Activated T-cell treated with anti-CD3 and anti-CD28 coated beads, Interleukin-2, amount 50 U/mL, for 24 hours (primary cell): ENCODE measurements around the gene PET117.
A peak's percentile ranks its signal among the peaks of the same experiment; 100 is the strongest.
"Not testable (repeated sequence)": the region's sequence is repeated elsewhere in the genome, so short reads cannot be mapped to it uniquely, and the experiment has no call there.

Experiments used
- DNase-seq: peaks from one replicate; pipeline ENCODE4 v3.0.0-alpha.2; 2020
- H3K27ac Mint-ChIP-seq: 2 replicates; pipeline ENCODE4 v1.8.0; 2020; ENCODE audit warnings: mild to moderate bottlenecking, mixed read lengths
- H3K27me3 Mint-ChIP-seq: 2 replicates; pipeline ENCODE4 v1.8.0; 2020; ENCODE audit warnings: mixed read lengths
- H3K36me3 Mint-ChIP-seq: 2 replicates; pipeline ENCODE4 v1.8.0; 2020; ENCODE audit warnings: low read depth, mixed read lengths
- H3K4me1 Mint-ChIP-seq: 2 replicates; pipeline ENCODE4 v1.8.0; 2020; ENCODE audit warnings: low read depth, mixed read lengths
- H3K4me3 Mint-ChIP-seq: 2 replicates; pipeline ENCODE4 v1.8.0; 2020; ENCODE audit warnings: mild to moderate bottlenecking, moderate library complexity, mixed read lengths
- H3K9me3 Mint-ChIP-seq: 2 replicates; pipeline ENCODE4 v1.8.0; 2020; ENCODE audit warnings: mixed read lengths

PET117 gene

DNA sequence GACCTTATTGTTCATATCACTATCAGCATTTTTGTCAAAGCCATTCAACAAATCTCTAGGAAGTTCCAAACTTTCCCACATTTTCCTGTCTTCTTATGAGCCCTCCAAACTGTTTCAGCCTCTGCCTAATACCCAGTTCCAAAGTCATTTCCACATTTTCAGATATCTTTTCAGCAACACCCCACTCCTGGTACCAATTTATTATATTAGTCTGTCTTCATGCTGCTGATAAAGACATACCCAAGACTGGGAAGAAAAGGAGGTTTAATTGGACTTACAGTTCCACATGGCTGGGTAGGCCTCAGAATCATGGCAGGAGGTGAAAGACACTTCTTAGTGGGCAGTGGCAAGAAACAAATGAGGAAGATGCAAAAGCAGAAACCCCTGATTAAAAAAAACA, 42.7 kb downstream of the PET117 start:
- not testable (repeated sequence) for H3K4me3 Mint-ChIP-seq, H3K27ac Mint-ChIP-seq, H3K27me3 Mint-ChIP-seq, H3K4me1 Mint-ChIP-seq, DNase-seq
- peaks cover 15% of the 10 kb centered on the region for H3K9me3 Mint-ChIP-seq
- H3K36me3 Mint-ChIP-seq, result peaks cover 88% of the 10 kb centered on the region

DNA sequence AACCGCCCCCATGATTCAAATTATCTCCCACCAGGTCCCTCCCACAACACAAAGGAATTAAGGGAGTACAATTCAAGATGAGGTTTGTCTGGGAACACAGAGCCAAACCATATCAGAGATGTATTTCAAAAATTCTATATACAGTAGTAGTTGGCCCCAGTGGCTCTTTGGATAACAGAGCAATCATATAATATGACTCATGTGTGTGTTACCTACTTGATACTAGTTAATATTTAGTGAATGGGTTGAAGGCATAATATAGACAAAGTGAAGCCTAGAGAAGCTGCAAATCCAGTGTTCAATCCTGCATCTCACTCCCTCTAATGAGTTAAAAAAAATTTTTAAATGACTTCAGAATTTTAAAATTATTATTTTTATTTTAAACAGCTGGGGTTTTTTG, 43.2 kb downstream of the PET117 start:
- Mint-ChIP-seq H3K9me3 (peaks cover 15% of the 10 kb centered on the region), H3K27ac (no peak overlapping the region), H3K27me3 (no peaks in the 10 kb centered on the region), H3K36me3 (peaks cover 88% of the 10 kb centered on the region), H3K4me1 (peaks cover 5% of the 10 kb centered on the region), H3K4me3 (no peak overlapping the region)
- DNase-seq, result no peak

DNA sequence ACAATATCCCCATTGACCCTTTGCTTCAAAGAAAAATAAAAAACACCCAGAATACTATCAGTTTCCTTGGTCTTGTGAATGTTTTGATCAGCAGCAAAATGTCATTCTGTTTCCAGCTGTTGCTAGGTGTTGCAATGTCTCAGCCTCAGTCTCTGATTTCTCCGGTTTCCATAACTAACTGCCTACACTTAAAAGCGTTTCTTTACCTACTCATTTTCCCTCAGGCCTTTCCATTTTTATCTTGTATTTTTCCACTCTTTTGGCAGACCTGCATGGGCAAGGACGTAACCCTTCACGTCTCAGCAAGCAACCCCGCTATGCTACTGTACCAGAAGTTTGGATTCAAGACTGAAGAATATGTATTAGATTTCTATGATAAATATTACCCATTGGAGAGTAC, 49.4 kb downstream of the PET117 start:
- H3K4me1 Mint-ChIP-seq, result no peaks in the 10 kb centered on the region
- H3K27ac Mint-ChIP-seq, result no peak overlapping the region
- peaks cover 86% of the 10 kb centered on the region for H3K36me3 Mint-ChIP-seq
- H3K4me3 Mint-ChIP-seq, result no peak overlapping the region
- DNase-seq, result no peak
- H3K9me3 Mint-ChIP-seq, result no peaks in the 10 kb centered on the region
- H3K27me3 Mint-ChIP-seq, result no peaks in the 10 kb centered on the region

DNA sequence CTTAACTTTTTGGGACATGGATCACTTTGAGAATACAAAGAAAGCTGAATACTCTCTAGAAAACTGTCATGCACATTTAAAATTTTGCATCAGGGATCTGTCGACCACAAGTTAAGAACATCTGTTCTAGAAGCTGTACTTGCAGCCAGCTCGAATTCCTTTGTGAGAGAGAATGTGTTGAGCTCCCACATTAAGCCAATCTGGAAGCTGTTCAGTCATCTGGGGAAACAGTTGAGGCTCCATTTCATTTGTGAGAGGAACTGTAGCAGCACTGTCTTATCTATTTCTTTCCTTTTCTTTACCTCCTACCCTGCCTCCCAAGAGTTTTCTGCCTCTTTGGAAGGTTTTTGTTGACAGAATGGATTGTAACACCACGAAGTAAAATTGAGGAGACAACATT, 50.8 kb downstream of the PET117 start:
- Mint-ChIP-seq H3K27ac (peak overlapping the region; percentile 41), H3K4me1 (no peaks in the 10 kb centered on the region), H3K9me3 (no peaks in the 10 kb centered on the region), H3K36me3 (peaks cover 74% of the 10 kb centered on the region), H3K4me3 (no peak overlapping the region), H3K27me3 (no peaks in the 10 kb centered on the region)
- DNase-seq, result no peak

DNA sequence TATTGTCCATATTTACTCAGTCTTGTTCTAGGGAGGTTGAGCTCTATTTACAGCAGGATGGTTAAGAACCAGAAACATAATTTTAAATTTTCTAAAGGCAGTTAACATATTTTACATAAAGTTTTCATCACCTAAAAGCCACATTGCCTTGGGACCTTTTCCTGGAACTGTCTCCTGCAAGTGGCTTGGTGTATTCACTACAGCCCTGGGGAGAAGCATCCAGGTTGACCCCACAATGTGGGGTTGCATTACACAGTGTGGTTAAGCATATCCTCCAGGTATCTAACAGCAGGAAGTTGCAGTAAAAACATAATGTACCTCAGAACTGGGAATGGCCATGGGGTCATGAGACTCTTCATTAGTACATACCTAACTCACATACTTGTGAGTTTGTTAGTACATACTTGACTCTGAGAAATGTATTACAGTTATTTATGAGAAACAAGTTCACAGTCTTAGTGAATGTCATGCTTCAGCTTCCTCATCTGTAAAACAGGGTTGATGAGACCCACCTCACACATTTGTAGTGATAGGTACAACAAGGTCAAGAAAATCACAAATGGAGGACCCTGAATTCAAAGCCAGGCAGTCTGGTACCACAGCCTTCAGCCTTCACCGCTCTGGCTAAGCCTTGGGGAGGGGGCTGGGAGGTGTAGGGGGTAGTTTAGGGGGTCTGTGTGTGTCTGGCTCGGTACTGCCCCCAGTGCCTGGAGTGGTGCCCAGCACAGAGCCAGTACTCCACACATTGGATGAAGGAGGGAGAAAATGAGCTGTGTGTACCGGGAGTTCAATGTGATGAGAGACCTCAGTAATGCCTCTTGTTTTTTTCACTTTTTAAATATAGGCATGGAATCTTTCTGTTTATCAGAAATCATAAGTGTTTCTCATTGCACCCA, 52.9 kb downstream of the PET117 start:
- Mint-ChIP-seq H3K9me3 (no peaks in the 10 kb centered on the region), H3K4me3 (no peak overlapping the region), H3K4me1 (no peaks in the 10 kb centered on the region), H3K27ac (peak overlapping the region; percentile 45), H3K27me3 (no peaks in the 10 kb centered on the region), H3K36me3 (peaks cover 55% of the 10 kb centered on the region)
- DNase-seq, result no peak

DNA sequence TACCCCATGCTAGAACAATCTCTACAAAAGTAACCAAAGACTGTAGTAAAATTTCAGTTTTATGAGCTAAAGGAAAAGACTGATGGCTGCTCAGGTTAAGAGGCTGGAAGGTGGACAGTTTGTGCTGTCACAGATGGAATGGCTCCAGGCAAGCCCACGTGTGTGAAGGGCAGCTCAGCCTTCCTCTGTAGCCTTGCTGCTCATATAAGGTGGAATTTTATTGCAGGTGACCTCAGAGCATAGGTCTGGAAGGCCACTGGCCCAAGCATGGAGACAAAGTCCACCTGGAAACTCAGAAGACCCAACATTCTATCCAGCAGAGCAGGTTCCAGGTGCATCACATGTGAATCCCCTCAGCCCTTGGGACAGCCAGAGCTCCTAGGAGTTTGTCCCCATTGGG, 53.6 kb downstream of the PET117 start:
- no peaks in the 10 kb centered on the region for H3K27me3 Mint-ChIP-seq
- no peak for DNase-seq
- H3K4me1 Mint-ChIP-seq, result no peaks in the 10 kb centered on the region
- no peak overlapping the region for H3K27ac Mint-ChIP-seq
- H3K9me3 Mint-ChIP-seq, result no peaks in the 10 kb centered on the region
- H3K36me3 Mint-ChIP-seq, result peaks cover 47% of the 10 kb centered on the region
- H3K4me3 Mint-ChIP-seq, result no peak overlapping the region
